ENCODE data around the gene LCN12.

Gene LCN12

DNA sequence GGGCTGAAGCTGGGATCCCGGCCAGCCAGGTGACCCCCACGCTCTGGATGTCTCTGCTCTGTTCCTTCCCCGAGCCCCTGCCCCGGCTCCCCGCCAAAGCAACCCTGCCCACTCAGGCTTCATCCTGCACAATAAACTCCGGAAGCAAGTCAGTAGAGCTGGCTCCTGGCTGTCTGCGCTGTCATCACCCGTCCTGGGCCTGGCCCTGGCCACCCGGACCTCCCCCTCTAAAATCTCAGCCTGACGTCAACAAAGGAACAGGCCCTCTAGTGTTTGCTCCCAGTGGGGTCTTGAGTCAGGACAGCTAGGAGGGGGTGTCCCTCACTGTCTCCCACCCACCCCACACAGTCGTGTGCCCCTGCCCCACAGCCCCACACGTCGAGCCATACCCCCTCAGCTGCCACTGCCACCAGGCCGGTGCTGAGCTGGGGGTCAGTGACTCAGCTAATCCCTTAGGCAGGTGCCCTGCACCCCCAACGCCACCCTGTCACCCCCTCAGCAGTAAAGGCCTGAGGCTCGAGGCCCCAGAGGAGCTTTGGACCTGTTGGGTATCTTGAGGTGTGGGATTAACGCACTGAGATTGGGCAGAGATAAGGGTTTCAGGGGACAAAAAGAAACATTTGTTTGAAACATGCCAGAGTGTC lies 29.6 kb downstream of the LCN12 start:
- TF ChIP-seq, protein P1, sequence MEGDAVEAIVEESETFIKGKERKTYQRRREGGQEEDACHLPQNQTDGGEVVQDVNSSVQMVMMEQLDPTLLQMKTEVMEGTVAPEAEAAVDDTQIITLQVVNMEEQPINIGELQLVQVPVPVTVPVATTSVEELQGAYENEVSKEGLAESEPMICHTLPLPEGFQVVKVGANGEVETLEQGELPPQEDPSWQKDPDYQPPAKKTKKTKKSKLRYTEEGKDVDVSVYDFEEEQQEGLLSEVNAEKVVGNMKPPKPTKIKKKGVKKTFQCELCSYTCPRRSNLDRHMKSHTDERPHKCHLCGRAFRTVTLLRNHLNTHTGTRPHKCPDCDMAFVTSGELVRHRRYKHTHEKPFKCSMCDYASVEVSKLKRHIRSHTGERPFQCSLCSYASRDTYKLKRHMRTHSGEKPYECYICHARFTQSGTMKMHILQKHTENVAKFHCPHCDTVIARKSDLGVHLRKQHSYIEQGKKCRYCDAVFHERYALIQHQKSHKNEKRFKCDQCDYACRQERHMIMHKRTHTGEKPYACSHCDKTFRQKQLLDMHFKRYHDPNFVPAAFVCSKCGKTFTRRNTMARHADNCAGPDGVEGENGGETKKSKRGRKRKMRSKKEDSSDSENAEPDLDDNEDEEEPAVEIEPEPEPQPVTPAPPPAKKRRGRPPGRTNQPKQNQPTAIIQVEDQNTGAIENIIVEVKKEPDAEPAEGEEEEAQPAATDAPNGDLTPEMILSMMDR (IDR thresholded peaks at IDR 0.05; ENCODE audit: borderline replicate concordance, insufficient read depth, low read depth, low read length), result no peak
- H3K4me3 ChIP-seq (ENCODE audit: low read depth, low read length), result no peak overlapping the region

DNA sequence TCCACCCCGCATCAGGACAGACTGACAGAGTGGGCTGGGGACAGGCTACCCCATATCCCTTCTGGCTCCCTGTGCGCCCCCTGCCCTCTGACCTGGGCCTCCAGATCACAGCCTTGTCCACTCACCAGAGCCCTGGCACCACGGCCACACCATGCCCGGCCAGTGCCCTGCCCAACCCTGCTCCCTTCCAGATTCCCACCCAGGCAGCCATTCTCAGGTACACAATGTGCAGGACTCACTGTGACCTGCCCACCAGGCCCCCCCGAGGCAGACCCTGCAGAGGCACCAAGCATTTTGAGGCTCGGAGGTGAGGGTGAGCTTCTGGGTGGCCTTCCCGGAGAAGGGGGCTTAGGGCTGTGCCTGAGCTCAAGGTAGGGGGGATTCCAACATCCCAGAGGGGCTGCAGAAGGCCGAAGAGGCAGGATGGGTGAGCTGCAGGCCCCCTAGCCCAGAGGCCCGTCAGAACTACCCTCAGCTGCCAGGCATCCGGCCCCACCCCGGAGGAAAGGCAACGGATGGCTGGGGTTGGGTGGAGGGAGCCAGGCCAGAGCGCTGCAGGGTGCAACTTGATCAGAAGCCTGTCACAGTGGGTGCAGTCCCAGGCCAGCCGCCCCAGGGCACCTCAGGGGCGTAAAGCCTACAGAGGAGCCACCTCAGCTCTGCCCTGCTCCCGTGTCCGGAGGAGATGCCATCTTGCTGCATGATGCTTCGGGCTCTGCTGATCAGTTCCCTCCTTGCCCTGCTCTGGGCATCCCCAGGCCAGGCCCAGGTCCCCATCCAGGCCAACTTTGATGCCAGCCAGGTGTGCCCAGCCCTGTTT lies 30.4 kb downstream of the LCN12 start, which contains the start of gene LCNL1:
LCNL1 (plus strand) TSS at position 762 of the 820 bp plus-strand sequence. CDS start 594 bp downstream, outside the sequence.
- no peak within 1 kb of the TSS for H3K4me3 ChIP-seq (ENCODE audit: low read depth, low read length)
- TF ChIP-seq, protein P1 (IDR thresholded peaks at IDR 0.05; ENCODE audit: borderline replicate concordance, insufficient read depth, low read depth, low read length), result no peak

DNA sequence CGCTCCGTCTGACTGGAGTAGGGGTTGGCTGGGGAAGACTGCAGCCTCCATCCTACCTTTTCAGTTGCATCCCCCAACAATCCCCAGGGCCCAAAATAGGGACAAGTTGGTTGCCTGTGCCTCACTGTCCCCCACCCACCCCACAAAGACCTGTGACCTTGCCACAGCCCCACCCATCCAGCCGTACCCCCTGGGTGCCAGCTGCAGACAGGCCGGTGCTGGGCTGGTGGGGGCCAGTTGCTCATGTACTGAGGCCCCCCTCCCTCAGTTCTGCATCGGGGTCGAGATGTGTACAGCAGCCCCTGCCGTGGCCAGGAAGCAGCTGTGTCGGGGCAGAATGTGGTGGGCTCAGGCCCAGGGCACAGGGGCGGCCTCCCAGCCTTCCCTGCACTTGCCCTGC lies 31.1 kb downstream of the LCN12 start:
- TF ChIP-seq, protein P1 (IDR thresholded peaks at IDR 0.05; ENCODE audit: borderline replicate concordance, insufficient read depth, low read depth, low read length), result no peak
- H3K4me3 ChIP-seq (ENCODE audit: low read depth, low read length), result no peak overlapping the region

DNA sequence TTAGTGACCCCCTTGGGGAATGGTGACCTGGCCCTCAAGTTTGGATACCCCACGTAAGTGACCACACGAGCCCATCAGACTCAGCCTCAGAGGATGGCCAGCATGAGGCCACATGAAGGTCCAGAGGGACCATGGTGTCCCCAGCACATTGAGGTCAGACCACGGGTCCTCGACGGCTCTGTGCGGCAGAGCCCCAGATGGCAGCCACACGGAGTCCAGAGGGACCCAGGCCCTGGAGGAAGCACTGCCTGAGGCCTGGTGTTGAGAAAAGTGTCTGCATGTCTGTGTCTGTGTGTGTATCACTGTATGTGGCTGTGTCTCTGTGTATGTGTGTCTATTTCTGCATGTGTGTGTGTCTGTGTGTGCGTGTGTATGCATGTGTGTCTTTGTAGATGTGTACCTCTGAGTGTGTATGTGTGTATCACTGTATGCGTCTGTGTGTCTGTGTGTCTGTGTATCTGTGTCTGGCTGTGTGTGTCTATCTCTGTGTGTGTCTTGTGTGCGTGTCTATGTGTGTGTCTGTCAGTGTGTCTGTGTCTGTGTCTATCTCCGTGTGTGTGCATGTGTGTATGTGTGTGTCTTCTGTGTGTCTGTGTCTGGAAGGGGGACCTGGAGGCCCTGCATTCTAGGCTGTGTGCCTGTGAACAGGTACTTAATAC lies 31.7 kb downstream of the LCN12 start:
- no peak overlapping the region for H3K4me3 ChIP-seq (ENCODE audit: low read depth, low read length)
- TF ChIP-seq, protein P1 (IDR thresholded peaks at IDR 0.05; ENCODE audit: borderline replicate concordance, insufficient read depth, low read depth, low read length), result no peak

DNA sequence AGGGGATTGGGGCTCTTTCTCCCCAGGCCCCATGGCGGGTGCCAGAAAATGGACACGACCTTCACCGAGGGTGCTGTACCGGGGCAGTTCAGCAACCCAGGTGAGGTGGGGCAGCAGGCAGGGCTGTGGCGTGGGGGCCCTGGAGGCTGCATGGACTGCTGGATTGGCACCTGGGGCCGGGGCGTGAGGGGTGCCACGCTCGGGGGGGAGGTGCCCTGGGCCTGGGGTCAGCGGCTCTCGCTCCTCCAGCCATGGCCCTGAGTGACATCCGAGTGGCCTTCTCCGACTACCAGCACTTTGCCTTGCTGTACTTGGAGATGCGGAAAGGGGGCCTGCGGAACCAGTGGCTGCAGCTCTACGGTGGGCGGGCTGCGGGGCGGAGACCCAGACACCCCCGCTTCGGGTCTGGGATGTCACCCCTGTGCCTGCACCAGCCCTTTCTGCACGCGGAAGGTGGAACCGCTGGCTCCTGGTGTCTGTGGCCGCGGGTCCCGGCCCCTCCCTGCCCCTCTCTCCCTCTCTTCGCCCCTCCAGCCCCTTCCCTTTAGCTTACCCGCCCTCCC lies 32.5 kb downstream of the LCN12 start:
- TF ChIP-seq, protein P1 (IDR thresholded peaks at IDR 0.05; ENCODE audit: borderline replicate concordance, insufficient read depth, low read depth, low read length), result no peak
- no peak overlapping the region for H3K4me3 ChIP-seq (ENCODE audit: low read depth, low read length)

DNA sequence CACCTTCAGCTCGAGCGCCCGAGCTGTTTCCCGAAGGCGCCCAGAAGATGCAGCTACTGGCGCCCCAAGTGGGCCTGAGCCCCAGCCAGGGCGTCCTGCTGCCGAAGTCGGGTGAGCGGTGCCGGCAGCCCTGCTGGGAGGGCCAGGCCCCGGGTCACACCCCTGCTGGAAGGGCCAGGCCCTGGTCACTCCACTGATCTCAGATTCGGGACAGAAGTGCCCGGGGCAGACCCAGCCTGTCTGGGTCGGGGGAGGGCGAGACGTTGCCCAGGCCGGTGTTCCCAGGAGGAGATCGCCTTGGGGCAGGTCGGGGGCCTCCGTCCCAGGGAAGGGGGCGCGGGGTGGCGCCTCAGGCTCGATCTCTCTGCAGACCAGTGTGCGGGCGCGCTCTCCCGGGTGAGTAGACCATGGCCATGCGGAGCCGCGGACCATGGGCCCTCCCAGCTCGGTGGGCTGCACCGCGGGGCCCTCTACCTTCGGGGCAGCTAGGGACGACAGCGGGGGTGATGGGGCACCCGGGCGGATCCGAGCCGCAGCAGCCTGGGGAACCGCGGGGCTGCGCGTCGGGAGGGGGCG lies 33.0 kb downstream of the LCN12 start:
- no peak overlapping the region for H3K4me3 ChIP-seq (ENCODE audit: low read depth, low read length)
- TF ChIP-seq, protein P1 (IDR thresholded peaks at IDR 0.05; ENCODE audit: borderline replicate concordance, insufficient read depth, low read depth, low read length), result no peak

Measured in GM12875 (cell line).